HUES48 (cell line): Measurements from ENCODE around the gene LINGO1.

Source experiments
- H3K27ac ChIP-seq: one replicate; pipeline ENCODE4 v1.7.0; 2013; ENCODE audit warnings: low read depth, low read length, inconsistent platforms
- H3K27me3 ChIP-seq: 2 replicates; pipeline ENCODE4 v1.6.1; 2013; ENCODE audit warnings: mild to moderate bottlenecking, low read length; ENCODE audit not compliant: control insufficient read depth, insufficient read depth
- H3K36me3 ChIP-seq: 2 replicates; pipeline ENCODE4 v1.6.1; 2013; ENCODE audit warnings: low read length; ENCODE audit not compliant: control insufficient read depth, insufficient read depth
- H3K4me1 ChIP-seq: 2 replicates; pipeline ENCODE4 v1.6.1; 2013; ENCODE audit warnings: mild to moderate bottlenecking, low read length; ENCODE audit not compliant: control insufficient read depth, insufficient read depth
- H3K4me3 ChIP-seq: 2 replicates; pipeline ENCODE4 v1.5.1; 2013; ENCODE audit warnings: mild to moderate bottlenecking, low read depth, low read length
- H3K9ac ChIP-seq: 2 replicates; pipeline ENCODE4 v1.6.1; 2013; ENCODE audit warnings: mild to moderate bottlenecking, low read depth, low read length, moderate library complexity
- H3K9me3 ChIP-seq: 2 replicates; pipeline ENCODE4 v1.6.1; 2013; ENCODE audit warnings: low read length; ENCODE audit not compliant: control insufficient read depth, insufficient read depth

The LINGO1 gene

GRCh38 chr15:77653832-77654480 is 21.2 kb upstream of the LINGO1 start:
- Histone ChIP-seq H3K9ac (no peak overlapping the region), H3K4me1 (peaks cover 3% of the 10 kb centered on the region; the same call in 1 of the 2 replicates), H3K4me3 (no peak overlapping the region), H3K9me3 (no peaks in the 10 kb centered on the region), H3K36me3 (no peaks in the 10 kb centered on the region), H3K27ac (no peak overlapping the region), H3K27me3 (no peaks in the 10 kb centered on the region)

GRCh38 chr15:77650265-77650664 is 17.6 kb upstream of the LINGO1 start:
- H3K4me1 ChIP-seq: peaks cover 3% of the 10 kb centered on the region; the same call in 1 of the 2 replicates
- no peak overlapping the region for H3K27ac ChIP-seq
- H3K36me3 ChIP-seq: no peaks in the 10 kb centered on the region
- no peaks in the 10 kb centered on the region for H3K27me3 ChIP-seq
- H3K9me3 ChIP-seq: no peaks in the 10 kb centered on the region
- no peak overlapping the region for H3K9ac ChIP-seq
- no peak overlapping the region for H3K4me3 ChIP-seq

- Histone ChIP-seq H3K4me1 (peaks cover 3% of the 10 kb centered on the region; the same call in 1 of the 2 replicates), H3K4me3 (no peak overlapping the region), H3K27me3 (no peaks in the 10 kb centered on the region), H3K9ac (no peak overlapping the region), H3K27ac (no peak overlapping the region), H3K36me3 (no peaks in the 10 kb centered on the region), H3K9me3 (no peaks in the 10 kb centered on the region)
Measured at GRCh38 chr15:77649610-77650009, 16.9 kb upstream of the LINGO1 start.

- Histone ChIP-seq H3K27me3 (no peaks in the 10 kb centered on the region), H3K4me1 (peaks cover 3% of the 10 kb centered on the region; the same call in 1 of the 2 replicates), H3K27ac (no peak overlapping the region)
Measured at GRCh38 chr15:77649017-77649416, 16.3 kb upstream of the LINGO1 start.

GRCh38 chr15:77647961-77648360 is 15.2 kb upstream of the LINGO1 start:
- Histone ChIP-seq H3K27ac (no peak overlapping the region), H3K36me3 (no peaks in the 10 kb centered on the region)

More at GRCh38 chr15:77649017-77649416, 16.3 kb upstream of the LINGO1 start:
- H3K4me3 ChIP-seq: no peak overlapping the region
- H3K9ac ChIP-seq: no peak overlapping the region
- no peaks in the 10 kb centered on the region for H3K9me3 ChIP-seq
- no peaks in the 10 kb centered on the region for H3K36me3 ChIP-seq

GRCh38 chr15:77646104-77646694 is 13.5 kb upstream of the LINGO1 start:
- H3K27me3 ChIP-seq: no peaks in the 10 kb centered on the region
- H3K36me3 ChIP-seq: no peaks in the 10 kb centered on the region
- H3K4me1 ChIP-seq: peaks cover 3% of the 10 kb centered on the region; the same call in 1 of the 2 replicates
- H3K9me3 ChIP-seq: no peaks in the 10 kb centered on the region
- H3K27ac ChIP-seq: no peak overlapping the region
- no peak overlapping the region for H3K9ac ChIP-seq
- H3K4me3 ChIP-seq: no peak overlapping the region

More at GRCh38 chr15:77647961-77648360, 15.2 kb upstream of the LINGO1 start:
- Histone ChIP-seq H3K9me3 (no peaks in the 10 kb centered on the region), H3K4me3 (no peak overlapping the region), H3K27me3 (no peaks in the 10 kb centered on the region), H3K4me1 (peaks cover 3% of the 10 kb centered on the region; the same call in 1 of the 2 replicates), H3K9ac (no peak overlapping the region)

- Histone ChIP-seq H3K27me3 (no peaks in the 10 kb centered on the region), H3K4me1 (peaks cover 3% of the 10 kb centered on the region; the same call in 1 of the 2 replicates), H3K4me3 (no peak overlapping the region), H3K9ac (no peak overlapping the region), H3K9me3 (no peaks in the 10 kb centered on the region), H3K27ac (no peak overlapping the region), H3K36me3 (no peaks in the 10 kb centered on the region)
Measured at GRCh38 chr15:77645602-77646001, 12.9 kb upstream of the LINGO1 start.

GRCh38 chr15:77644543-77645247 is 12.0 kb upstream of the LINGO1 start:
- Histone ChIP-seq H3K27me3 (no peaks in the 10 kb centered on the region), H3K9me3 (no peaks in the 10 kb centered on the region), H3K4me1 (no peaks in the 10 kb centered on the region), H3K27ac (no peak overlapping the region), H3K9ac (no peak overlapping the region), H3K36me3 (no peaks in the 10 kb centered on the region), H3K4me3 (no peak overlapping the region)

- Histone ChIP-seq H3K9ac (no peak overlapping the region), H3K27ac (no peak overlapping the region), H3K4me1 (no peaks in the 10 kb centered on the region), H3K4me3 (no peak overlapping the region), H3K9me3 (no peaks in the 10 kb centered on the region), H3K36me3 (no peaks in the 10 kb centered on the region), H3K27me3 (no peaks in the 10 kb centered on the region)
Measured at GRCh38 chr15:77643764-77644163, 11.1 kb upstream of the LINGO1 start.

GRCh38 chr15:77642793-77643430 is 10.2 kb upstream of the LINGO1 start:
- Histone ChIP-seq H3K36me3 (no peaks in the 10 kb centered on the region), H3K9me3 (no peaks in the 10 kb centered on the region), H3K27me3 (no peaks in the 10 kb centered on the region), H3K9ac (no peak overlapping the region), H3K27ac (no peak overlapping the region), H3K4me1 (0 out of 2 replicates have a peak, but pooled peaks cover 6% of the 10 kb centered on the region), H3K4me3 (no peak overlapping the region)
